Hematopoietic multipotent progenitor cell (in vitro differentiated cells): ENCODE data around the gene C12orf42. TPM values are rescaled to one million over a fixed set of nuclear protein-coding genes. Genes with fewer than 3 reads are reported as not detected.
"Not testable (repeated sequence)": the region's sequence is repeated elsewhere in the genome, so short reads cannot be mapped to it uniquely, and the experiment has no call there.

Experiments used
- DNase-seq, 3 donors: peaks; one replicate each; pipeline ENCODE4 v3.0.0-alpha.2; 2011 to 2015; ENCODE audit warnings: low read depth in 2 of 3, low spot score in 2 of 3
- total RNA-seq: library from RNA; depleted of rRNA; stranded (reverse); fragments of >200 nt; gene quantifications from one replicate; pipeline ENCODE4 v1.2.3, GENCODE V29; 2012

The C12orf42 gene
- total RNA-seq, 1 donor, result 0.27 TPM

DNA sequence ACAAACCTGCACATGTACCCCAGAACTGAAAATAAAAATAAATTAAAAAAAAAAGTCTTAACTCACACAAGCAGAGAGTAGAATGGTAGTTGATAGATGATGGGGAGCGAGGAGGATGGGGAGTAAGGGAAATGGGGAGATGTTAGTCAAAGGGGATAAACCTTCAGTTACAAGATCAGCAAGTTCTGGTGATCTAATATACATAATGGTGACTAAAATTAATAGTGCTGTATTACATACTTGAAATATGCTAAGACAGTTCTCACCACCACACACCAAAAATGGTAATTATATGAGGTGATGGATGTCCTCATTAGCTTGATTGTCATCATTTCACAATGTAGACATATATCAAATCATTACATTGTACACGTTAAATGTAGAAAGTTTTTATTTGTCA, 3.2 kb upstream of the C12orf42 start:
- DNase-seq, result no peak

DNA sequence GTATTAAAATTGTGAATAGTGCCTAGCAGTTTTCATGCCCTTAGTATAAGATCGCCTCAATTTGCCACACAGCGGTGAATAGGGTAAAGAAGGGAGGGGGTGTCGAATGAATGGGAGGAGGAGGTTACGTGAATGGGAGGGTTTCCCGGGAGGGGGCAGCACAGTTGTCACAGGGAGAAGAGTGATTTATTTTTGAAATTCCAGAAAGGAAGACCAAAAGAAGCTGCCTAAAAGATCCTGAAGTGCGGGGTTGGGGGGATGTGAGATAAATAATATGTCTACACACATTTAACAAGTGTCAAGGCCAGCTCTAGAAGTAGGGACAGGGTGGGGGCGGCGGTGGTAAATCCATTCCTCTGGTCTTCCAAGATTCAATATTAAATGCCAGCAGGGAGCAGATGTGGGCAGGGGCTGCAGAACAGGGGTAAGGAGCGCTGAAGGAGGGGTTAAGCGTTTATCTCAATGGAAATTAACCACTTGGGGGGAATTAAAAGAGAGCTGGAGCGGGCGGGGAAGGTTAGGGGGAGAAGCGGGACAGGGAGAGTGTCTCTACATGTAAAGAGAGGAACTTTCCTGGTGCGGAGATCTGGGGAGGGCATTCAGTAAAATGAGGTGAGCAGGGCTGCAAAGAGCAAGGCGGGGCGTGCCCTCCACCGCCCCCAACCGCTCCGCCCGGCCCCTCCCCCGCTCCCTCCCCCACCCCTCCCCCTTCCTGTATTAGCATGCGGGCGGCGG, 867 bp downstream of the C12orf42 start:
- DNase-seq, result no peak

- DNase-seq, result no peak
These were observed 1.6 kb downstream of the C12orf42 start for GRCh38 chr12:103494051-103494733.

DNA sequence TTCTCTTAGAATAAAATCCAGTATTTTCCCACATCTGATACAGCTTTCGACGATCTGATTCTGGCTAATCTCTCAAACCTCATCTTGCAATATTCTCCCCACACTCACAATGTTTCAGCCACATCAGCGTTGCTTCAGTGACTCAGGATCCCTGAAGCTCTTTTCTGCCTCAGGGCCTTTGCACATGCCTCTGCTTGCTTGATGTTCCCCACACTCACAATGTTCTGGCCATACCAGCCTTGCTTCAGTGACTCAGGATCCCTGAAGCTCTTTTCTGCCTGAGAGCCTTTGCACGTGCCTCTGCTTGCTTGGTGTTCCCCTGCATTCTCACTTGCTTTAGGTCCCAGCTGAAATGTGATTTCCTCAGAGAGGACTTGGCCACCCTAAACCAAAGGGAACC, 2.6 kb downstream of the C12orf42 start:
- DNase-seq, result no peak

GRCh38 chr12:103482365-103482764, 13.4 kb downstream of the C12orf42 start:
- no peak for DNase-seq

DNA sequence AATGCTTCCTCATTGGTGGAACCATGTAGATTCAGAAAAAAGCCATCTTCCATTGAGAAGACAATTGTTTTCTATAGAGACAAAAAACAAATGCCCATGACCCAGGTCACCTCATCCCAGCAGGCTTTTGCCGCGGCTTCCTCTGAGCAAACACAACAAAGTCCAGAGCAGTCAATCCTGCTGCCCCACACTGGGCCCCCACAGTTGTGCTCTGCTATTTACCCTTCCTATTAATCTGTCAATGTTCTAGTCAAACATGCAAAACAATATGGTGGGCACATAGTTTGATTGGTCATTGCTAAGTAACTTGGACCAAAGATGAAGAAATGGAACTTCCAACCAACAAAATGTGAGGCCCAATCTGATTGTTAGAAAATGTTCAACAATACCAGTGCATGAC, 20.7 kb downstream of the C12orf42 start:
- DNase-seq, result no peak

DNA sequence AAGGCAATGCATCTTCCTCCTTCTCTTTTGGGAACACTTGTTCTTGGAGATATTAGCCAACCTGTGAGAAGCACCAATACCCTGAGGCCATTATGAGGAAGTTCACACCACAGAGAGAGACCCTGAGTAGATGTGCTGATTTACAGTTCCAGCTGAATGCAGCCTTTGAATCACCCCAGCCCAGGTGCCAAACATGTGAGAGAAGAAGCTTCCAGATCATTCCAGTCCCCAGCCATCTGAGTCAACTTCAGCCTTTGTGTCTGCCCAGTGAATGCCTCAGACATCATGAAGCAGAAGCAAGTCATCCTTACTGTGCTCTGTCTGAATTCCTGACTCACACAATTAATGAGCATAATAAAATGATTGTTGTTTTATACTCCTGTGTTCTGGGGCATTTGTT, 25.1 kb downstream of the C12orf42 start:
- no peak for DNase-seq

DNA sequence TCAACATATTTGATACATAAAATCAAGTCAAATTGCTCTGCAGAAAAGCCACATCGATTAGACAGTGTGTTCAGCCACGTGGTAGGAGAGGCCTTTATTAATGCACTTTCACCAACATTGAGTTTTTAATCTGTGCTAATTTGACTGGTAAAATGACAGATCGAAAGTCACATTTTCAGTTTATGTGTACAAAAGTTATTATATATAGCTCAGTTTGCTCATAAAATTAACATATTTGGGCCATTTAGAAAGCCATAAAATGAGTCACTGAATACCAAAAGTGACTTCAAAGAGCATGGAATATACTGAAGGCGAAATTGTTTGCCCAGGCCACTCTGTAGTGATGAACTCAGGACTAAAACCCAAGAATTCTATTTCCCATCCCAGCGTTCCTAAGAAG, 26.0 kb downstream of the C12orf42 start:
- no peak for DNase-seq

DNA sequence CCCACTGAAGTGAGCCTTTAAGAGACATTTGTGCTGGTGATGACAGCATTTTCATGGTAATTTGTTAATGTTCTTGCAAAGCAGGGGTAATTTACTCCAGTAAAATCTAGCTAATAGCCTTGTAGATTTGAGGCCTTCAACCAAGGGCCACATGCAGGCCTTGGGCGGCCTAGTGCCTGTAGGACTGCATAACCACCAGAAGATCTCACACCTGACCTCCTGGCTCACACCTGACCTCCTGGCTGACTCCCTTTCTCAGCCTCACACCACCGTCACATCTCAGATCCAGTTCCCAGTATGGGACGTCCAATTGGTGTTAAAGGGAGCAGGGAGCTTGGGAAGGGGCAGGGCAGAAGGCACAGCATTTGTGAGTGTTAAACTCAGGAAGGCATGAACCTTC, 26.9 kb downstream of the C12orf42 start:
- no peak for DNase-seq

GRCh38 chr12:103462675-103463074, 33.1 kb downstream of the C12orf42 start:
- DNase-seq, result no peak

GRCh38 chr12:103457471-103457870, 38.3 kb downstream of the C12orf42 start:
- DNase-seq, result no peak

DNA sequence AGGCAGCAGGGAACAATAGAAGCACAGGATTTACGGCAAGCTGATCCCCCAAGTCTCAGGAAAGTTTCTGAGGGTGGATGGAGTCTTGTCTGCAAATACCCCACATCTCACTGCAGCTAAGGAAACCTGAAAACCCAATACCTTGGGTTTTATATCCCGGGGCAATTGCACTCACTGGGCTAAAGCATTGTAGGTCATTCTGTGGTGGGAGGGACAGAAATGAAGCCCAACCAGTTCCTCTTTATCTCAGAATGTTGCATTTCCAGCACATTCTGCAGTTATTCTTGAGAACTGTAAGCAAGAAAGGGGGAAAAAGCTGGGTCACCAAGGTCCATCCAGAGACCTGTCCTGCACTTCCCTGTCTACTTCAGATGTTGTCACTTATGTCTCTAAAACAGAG, 39.8 kb downstream of the C12orf42 start:
- DNase-seq, result no peak

DNA sequence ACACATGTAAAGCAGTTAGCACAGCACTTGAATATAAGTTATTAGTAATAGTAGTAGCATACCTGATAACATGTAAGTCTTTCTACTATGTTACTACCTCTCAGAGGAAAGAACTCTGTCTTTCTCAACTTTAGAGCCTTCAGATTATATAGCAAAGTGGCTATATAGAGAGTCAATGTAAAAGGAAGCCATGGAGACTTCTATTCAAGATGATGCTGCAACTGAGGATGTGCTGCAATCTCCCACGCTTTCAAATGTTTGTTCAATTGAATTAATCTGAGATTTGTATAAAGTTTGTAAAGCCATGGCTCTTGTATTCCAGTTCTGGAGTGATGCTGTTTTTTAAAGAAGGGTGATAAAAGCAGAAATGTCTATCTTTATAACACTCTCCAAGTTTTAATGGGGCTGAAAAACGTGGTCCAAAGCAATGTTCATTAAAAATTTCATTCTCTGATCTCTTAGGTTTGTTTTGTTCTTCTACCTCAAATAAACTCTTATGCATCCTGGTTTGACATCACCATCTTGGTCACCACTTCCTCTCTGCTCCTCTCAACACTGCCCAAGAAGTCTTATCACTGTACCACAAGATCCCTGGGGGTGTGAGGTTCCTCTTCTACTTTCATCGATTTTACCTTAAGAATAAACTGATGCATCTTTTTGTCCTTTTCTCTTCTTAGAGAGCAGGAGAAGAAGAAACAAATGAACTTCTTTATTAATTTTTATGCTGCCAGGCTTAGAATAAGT, 40.6 kb downstream of the C12orf42 start:
- peak in 2 of 3 donors; percentile 63 to 82 for DNase-seq

DNA sequence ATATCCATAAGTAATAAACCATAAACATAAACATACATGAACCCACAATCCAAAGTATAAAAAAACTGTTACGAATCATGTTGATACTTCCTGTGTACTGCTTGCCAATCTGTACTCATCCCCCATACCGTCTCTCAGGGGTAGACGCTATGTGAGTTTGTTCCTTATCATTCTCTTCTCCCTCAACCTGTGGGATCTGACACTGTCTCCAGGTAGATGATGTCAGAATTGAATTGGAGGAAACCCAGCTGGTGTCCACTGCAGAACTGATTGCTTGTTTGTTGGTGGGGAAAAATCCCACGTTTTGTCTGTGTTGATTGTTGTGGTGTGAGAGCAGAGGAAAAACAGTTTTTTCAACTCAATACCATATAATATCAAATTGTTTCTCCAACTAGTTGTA, 50.8 kb downstream of the C12orf42 start:
- no peak for DNase-seq

- DNase-seq, result no peak
These were observed 52.9 kb downstream of the C12orf42 start for GRCh38 chr12:103442822-103443221.

GRCh38 chr12:103442182-103442555, 53.6 kb downstream of the C12orf42 start:
- DNase-seq, result no peak

DNA sequence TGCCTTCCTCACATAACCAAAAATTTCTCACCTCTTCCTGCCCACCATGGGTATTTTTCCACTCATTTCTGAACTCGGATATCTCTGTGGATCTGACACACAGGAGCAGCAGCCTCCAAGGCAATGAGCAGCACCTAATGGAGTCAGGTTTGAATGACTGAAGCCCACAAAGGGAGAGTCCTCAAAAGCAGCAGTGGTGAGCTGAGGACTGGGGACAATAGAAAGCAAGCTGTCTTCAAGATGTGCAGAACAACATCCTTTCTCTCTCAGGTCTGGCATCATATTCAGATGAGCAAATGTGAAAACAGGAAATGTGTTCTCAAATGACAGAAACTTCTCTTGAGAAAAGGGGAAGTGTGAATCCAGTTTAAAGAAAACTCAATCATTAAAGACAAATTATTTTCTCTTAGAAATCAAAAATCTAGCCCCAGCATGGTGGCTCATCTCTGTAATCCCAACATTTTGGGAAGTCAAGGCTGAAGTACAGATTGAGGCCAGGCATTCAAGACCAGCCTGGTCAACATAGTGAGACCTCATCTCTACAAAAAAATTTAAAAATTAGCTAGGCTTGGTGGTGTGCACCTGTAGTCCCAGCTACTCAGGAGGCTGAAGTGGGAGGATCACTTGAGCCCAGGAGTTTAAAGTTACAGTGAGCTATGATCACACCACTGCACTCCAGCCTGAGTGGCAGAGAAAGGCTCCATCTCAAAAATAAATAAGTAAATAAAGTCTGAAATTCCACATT, 54.2 kb downstream of the C12orf42 start:
- DNase-seq, result peak; percentile 4 to 74 (median 39)

DNA sequence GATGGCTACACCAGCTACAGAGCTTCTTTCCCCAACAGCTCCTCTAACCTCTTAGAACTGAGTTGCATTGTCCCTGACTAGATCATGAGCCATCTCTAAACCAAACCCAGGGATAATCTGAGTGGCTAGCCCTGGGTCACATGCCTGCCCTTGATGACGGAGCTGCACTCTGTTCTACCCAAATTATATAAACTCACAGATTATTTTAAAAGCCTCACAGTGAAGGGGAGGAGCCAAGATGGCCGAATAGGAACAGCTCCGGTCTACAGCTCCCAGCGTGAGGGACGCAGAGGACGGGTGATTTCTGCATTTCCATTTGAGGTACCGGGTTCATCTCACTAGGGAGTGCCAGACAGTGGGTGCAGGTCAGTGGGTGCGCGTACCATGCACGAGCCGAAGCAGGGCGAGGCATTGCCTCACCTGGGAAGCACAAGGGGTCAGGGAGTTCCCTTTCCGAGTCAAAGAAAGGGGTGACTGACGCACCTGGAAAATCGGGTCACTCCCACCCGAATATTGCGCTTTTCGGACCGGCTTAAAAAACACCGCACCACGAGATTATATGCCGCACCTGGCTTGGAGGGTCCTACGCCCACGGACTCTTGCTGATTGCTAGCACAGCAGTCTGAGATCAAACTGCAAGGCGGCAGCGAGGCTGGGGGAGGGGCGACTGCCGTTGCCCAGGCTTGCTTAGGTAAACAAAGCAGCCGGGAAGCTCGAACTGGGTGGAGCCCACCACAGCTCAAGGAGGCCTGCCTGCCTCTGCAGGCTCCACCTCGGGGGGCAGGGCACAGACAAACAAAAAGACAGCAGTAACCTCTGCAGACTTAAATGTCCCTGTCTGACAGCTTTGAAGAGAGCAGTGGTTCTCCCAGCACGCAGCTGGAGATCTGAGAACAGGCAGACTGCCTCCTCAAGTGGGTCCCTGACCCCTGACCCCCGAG, 61.3 kb downstream of the C12orf42 start:
- not testable (repeated sequence) for DNase-seq

DNA sequence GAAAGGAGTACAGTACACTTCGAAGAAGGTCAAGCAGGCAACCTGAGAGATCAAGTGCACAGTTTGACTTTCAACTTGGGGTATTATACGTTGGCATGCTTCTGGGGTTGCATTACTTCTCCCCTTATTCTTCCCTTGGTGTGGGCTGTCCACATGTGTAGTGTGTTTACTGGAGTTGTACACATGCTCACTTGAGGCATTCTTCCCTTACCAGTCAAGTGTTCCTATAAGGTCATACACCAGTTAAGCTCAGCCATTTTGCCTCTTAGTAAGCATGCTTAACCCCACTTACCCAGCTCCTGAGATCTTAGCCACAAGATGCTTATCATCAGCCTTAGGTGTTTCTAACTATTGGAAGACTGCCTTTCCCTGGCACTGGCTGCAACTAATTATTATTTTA, 63.8 kb downstream of the C12orf42 start:
- no peak for DNase-seq

DNA sequence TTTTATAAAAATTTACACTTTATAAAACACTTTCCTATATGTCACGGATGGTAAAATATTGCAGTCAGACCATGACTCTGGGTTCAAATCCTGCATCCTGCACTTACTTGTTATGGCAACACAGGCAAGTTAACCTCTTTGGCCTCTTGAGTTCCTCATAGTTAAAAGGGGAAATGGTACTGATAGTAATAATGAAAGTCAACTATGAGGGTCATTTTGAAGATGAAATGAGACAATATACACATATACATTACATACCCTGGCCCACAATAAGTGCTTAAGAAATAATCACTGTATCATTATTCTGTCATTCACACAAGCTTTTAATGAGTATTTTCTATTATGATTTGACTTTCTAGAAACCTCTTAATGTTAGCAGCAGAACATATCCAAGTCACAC, 64.4 kb downstream of the C12orf42 start:
- DNase-seq, result no peak
